Measurements from ENCODE around the gene CEP162. TPM values are rescaled to one million over a fixed set of nuclear protein-coding genes. Genes with fewer than 3 reads are reported as not detected.

Gene CEP162
- total RNA-seq, 2 experiments from 2014 or later, result 2.6 to 2.8 TPM

DNA sequence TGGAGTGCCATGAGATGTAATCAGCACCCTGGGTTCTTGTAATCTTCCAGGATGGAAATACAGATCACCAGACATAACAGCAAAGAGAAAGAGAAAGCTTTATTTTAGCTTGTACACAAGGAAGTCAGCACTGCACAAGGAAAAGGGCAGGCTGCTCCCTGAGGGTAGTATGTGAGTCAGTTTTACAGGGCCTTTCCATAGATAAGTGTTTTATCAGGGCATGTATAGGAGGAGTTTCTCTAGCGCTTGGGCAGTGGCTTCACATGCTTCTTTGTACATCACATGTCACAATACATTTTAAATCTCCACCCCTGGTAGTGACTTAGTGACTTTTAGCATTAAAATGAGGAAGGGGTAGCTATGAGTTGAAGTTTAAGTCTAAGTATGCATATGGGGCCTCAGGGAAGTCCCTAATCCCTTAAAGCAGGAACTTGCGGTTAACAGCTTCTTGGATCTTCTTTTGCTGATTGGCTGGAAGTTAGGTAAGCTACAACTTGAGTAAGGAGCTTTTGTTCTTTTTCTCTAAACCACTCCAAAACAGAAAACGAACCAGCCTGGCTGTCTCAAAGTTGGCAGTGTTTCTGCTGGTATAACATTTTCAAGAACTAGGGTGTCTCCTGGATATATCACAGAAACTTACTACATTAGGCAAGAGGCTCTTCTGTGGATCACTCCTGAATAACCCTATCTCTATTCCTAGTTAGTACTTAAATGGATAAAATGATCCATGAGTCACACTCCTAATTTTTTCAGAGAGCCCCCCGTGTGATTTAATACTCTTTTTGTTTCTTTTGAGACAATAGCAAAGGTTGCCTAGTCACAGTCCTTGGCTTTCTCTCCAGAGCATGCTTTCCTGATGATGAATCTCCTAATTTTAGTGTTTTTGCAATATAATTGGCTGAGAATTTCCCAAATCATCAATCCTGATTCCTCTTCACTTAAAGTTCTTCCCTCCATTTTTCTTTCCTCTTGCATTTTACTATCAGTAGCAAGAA lies 133.7 kb downstream of the CEP162 start:
- TF ChIP-seq, protein P1, sequence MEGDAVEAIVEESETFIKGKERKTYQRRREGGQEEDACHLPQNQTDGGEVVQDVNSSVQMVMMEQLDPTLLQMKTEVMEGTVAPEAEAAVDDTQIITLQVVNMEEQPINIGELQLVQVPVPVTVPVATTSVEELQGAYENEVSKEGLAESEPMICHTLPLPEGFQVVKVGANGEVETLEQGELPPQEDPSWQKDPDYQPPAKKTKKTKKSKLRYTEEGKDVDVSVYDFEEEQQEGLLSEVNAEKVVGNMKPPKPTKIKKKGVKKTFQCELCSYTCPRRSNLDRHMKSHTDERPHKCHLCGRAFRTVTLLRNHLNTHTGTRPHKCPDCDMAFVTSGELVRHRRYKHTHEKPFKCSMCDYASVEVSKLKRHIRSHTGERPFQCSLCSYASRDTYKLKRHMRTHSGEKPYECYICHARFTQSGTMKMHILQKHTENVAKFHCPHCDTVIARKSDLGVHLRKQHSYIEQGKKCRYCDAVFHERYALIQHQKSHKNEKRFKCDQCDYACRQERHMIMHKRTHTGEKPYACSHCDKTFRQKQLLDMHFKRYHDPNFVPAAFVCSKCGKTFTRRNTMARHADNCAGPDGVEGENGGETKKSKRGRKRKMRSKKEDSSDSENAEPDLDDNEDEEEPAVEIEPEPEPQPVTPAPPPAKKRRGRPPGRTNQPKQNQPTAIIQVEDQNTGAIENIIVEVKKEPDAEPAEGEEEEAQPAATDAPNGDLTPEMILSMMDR (IDR thresholded peaks at IDR 0.05), result no peak
- CTCF ChIA-PET, result no interaction called here

DNA sequence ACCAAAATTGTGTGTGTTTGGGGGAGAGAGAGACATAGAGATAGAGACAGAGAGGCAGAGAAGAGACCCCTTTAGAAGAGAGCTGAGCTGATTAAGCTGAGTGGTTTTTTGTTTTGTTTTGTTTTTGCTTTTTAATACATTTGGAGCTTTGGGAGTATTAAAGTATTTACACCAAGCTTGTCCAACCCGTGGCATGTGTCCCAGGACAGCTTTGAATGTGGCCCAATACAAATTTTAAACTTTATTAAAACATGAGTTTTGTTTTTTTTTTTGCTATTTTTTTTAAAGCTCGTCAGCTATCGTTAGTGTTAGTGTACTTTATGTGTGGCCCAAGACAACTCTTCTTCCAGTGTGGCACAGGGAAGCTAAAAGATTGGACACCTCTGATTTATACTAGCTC lies 137.9 kb downstream of the CEP162 start:
- ChIA-PET POLR2A (no interaction called here), CTCF (no interaction called here)
- H3K27me3 Mint-ChIP-seq, result peaks cover 32% of the 10 kb centered on the region
- H3K4me1 Mint-ChIP-seq (ENCODE audit: low read depth), result no peaks in the 10 kb centered on the region
- H3K4me3 Mint-ChIP-seq, result no peak overlapping the region
- H3K27me3 ChIP-seq (ENCODE audit: control insufficient read depth in 1 of 2, insufficient read depth in 2 of 2, low read length in 2 of 2), result no peaks in the 10 kb centered on the region
- no peaks in the 10 kb centered on the region for H3K4me1 ChIP-seq (ENCODE audit: insufficient read depth, low read length)
- TF ChIP-seq, protein P1 (IDR thresholded peaks at IDR 0.05), result no peak
- H3K27ac ChIP-seq (ENCODE audit: low read depth in 1 of 2, low read length in 2 of 2), result no peak overlapping the region
- peaks cover 4% of the 10 kb centered on the region for H3K9me3 Mint-ChIP-seq
- ATAC-seq (ENCODE audit: poor library complexity) (no peak), DNase-seq (no peak)
- H3K36me3 ChIP-seq (ENCODE audit: insufficient read depth, low read length), result no peaks in the 10 kb centered on the region
- H3K4me3 ChIP-seq (ENCODE audit: low read length), result no peak overlapping the region
- intact Hi-C loops (cut with DNase I, micrococcal nuclease), result no loop called here
- H3K36me3 Mint-ChIP-seq (ENCODE audit: low read depth), result no peaks in the 10 kb centered on the region
- no peak overlapping the region for H3K27ac Mint-ChIP-seq
- H3K9me3 ChIP-seq (ENCODE audit: control insufficient read depth in 1 of 2, insufficient read depth in 1 of 2, low read length in 2 of 2), result no peaks in the 10 kb centered on the region

More for the DNA sequence above, 133.7 kb downstream of the CEP162 start:
- Histone ChIP-seq H3K4me1 (ENCODE audit: insufficient read depth, low read length) (no peaks in the 10 kb centered on the region), H3K27ac (ENCODE audit: low read depth in 1 of 2, low read length in 2 of 2) (no peak overlapping the region), H3K36me3 (ENCODE audit: insufficient read depth, low read length) (no peaks in the 10 kb centered on the region), H3K4me3 (ENCODE audit: low read length) (no peak overlapping the region), H3K9me3 (ENCODE audit: control insufficient read depth in 1 of 2, insufficient read depth in 1 of 2, low read length in 2 of 2) (no peaks in the 10 kb centered on the region), H3K27me3 (ENCODE audit: control insufficient read depth in 1 of 2, insufficient read depth in 2 of 2, low read length in 2 of 2) (no peaks in the 10 kb centered on the region)
- Mint-ChIP-seq H3K27ac (no peak overlapping the region), H3K36me3 (ENCODE audit: low read depth) (no peaks in the 10 kb centered on the region), H3K4me3 (no peak overlapping the region), H3K4me1 (ENCODE audit: low read depth) (no peaks in the 10 kb centered on the region), H3K27me3 (peaks cover 17% of the 10 kb centered on the region), H3K9me3 (no peaks in the 10 kb centered on the region)
- ATAC-seq (ENCODE audit: poor library complexity) (no peak), DNase-seq (no peak)
- POLR2A ChIA-PET, result no interaction called here
- intact Hi-C loops (cut with DNase I, micrococcal nuclease), result no loop called here

DNA sequence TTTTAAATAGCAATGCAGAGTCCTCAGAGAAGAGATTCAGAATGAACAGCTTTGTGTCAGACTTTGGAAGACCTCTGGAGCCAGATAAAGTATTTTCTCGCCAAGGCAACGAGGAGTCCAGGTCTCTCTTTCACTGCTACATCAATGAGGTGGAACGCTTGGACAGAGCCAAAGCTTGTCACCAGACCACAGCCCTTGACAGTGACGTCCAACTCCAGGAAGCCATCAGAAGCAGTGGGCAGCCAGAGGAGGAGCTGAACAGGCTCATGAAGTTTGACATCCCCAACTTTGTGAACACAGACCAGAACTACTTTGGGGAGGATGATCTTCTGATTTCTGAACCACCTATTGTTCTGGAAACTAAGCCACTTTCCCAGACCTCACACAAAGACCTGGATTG lies 138.4 kb downstream of the CEP162 start:
- H3K27me3 Mint-ChIP-seq, result peaks cover 32% of the 10 kb centered on the region
- ChIA-PET CTCF (no interaction called here), POLR2A (no interaction called here)
- Histone ChIP-seq H3K27ac (ENCODE audit: low read depth in 1 of 2, low read length in 2 of 2) (no peak overlapping the region), H3K9me3 (ENCODE audit: control insufficient read depth in 1 of 2, insufficient read depth in 1 of 2, low read length in 2 of 2) (no peaks in the 10 kb centered on the region), H3K4me1 (ENCODE audit: insufficient read depth, low read length) (no peaks in the 10 kb centered on the region), H3K4me3 (ENCODE audit: low read length) (no peak overlapping the region), H3K36me3 (ENCODE audit: insufficient read depth, low read length) (no peaks in the 10 kb centered on the region), H3K27me3 (ENCODE audit: control insufficient read depth in 1 of 2, insufficient read depth in 2 of 2, low read length in 2 of 2) (no peaks in the 10 kb centered on the region)
- TF ChIP-seq, protein P1 (IDR thresholded peaks at IDR 0.05), result no peak
- H3K36me3 Mint-ChIP-seq (ENCODE audit: low read depth), result no peaks in the 10 kb centered on the region
- ATAC-seq (ENCODE audit: poor library complexity) (no peak), DNase-seq (no peak)
- no peak overlapping the region for H3K4me3 Mint-ChIP-seq
- intact Hi-C loops (cut with DNase I, micrococcal nuclease), result no loop called here
- no peak overlapping the region for H3K27ac Mint-ChIP-seq
- peaks cover 4% of the 10 kb centered on the region for H3K9me3 Mint-ChIP-seq
- no peaks in the 10 kb centered on the region for H3K4me1 Mint-ChIP-seq (ENCODE audit: low read depth)
